Neural progenitor cell (in vitro differentiated cells): ENCODE data around the gene SLITRK6. TPM values are rescaled to one million over a fixed set of nuclear protein-coding genes. Genes with fewer than 3 reads are reported as not detected.
A peak's percentile ranks its signal among the peaks of the same experiment; 100 is the strongest.

Experiments
- DNase-seq: peaks from one replicate; pipeline ENCODE4 v3.0.0-alpha.2; 2016; ENCODE audit warnings: low spot score
- H2AFZ ChIP-seq: fragments of 200-600 bp; sonication (generic); replicated peaks from 2 replicates; pipeline ENCODE4 v1.6.1; 2016; ENCODE audit warnings: antibody characterized with exemption
- H3F3A ChIP-seq: fragments of 200-600 bp; sonication (generic); 2 replicates; pipeline ENCODE4 v1.6.1; 2016; ENCODE audit warnings: antibody characterized with exemption, low read depth
- H3K27ac ChIP-seq: fragments of 200-600 bp; sonication (generic); 2 replicates; pipeline ENCODE4 v1.5.1; 2016; ENCODE audit warnings: mild to moderate bottlenecking
- H3K27me3 ChIP-seq: fragments of 200-600 bp; sonication (generic); 2 replicates; pipeline ENCODE4 v1.6.1; 2016; ENCODE audit warnings: mild to moderate bottlenecking, moderate library complexity
- H3K36me3 ChIP-seq: fragments of 200-600 bp; sonication (generic); 2 replicates; pipeline ENCODE4 v1.5.1; 2016
- H3K4me1 ChIP-seq: fragments of 200-600 bp; sonication (generic); 2 replicates; pipeline ENCODE4 v1.6.1; 2016; ENCODE audit warnings: mixed run types
- H3K4me2 ChIP-seq: fragments of 200-600 bp; sonication (generic); 2 replicates; pipeline ENCODE4 v1.6.1; 2016
- H3K4me3 ChIP-seq: fragments of 200-600 bp; sonication (generic); 2 replicates; pipeline ENCODE4 v1.5.1; 2016
- H3K79me2 ChIP-seq: fragments of 200-600 bp; sonication (generic); 2 replicates; pipeline ENCODE4 v1.6.1; 2016; ENCODE audit warnings: low read depth
- H3K9ac ChIP-seq: fragments of 200-600 bp; sonication (generic); 2 replicates; pipeline ENCODE4 v1.6.1; 2016
- H3K9me3 ChIP-seq: fragments of 200-600 bp; sonication (generic); 2 replicates; pipeline ENCODE4 v1.5.1; 2016; ENCODE audit warnings: low read depth
- H4K20me1 ChIP-seq: fragments of 200-600 bp; sonication (generic); 2 replicates; pipeline ENCODE4 v1.6.1; 2016; ENCODE audit warnings: low read depth
- H3K27ac Mint-ChIP-seq: 3 replicates; pipeline ENCODE4 v1.8.0; 2021; ENCODE audit warnings: mixed read lengths
- H3K27me3 Mint-ChIP-seq: 2 replicates; pipeline ENCODE4 v1.8.0; 2022; ENCODE audit warnings: low read depth, mild to moderate bottlenecking, inconsistent platforms, moderate library complexity, mixed read lengths; ENCODE audit not compliant: insufficient read depth
- H3K36me3 Mint-ChIP-seq: 3 replicates; pipeline ENCODE4 v1.8.0; 2021; ENCODE audit warnings: mixed read lengths
- H3K4me1 Mint-ChIP-seq: 3 replicates; pipeline ENCODE4 v1.8.0; 2021; ENCODE audit warnings: mixed read lengths
- H3K4me3 Mint-ChIP-seq: 3 replicates; pipeline ENCODE4 v1.8.0; 2021; ENCODE audit warnings: mild to moderate bottlenecking, moderate library complexity, mixed read lengths
- H3K9me3 Mint-ChIP-seq: 3 replicates; pipeline ENCODE4 v1.8.0; 2020; ENCODE audit warnings: mixed read lengths
- CTCF ChIP-seq: fragments of 200-600 bp; sonication (generic); IDR thresholded peaks from 2 replicates; pipeline ENCODE4 v1.5.1; 2017; ENCODE audit warnings: antibody characterized with exemption, mild to moderate bottlenecking
- EZH2 ChIP-seq: fragments of 200-600 bp; sonication (generic); IDR thresholded peaks from 2 replicates; pipeline ENCODE4 v1.6.1; 2017; ENCODE audit warnings: antibody characterized with exemption, mild to moderate bottlenecking, moderate library complexity
- EZH2phosphoT487 ChIP-seq: fragments of 200-600 bp; sonication (generic); IDR thresholded peaks from 2 replicates; pipeline ENCODE4 v1.6.1; 2017; ENCODE audit warnings: antibody characterized with exemption
- total RNA-seq: library from RNA; depleted of rRNA; stranded (reverse); fragments of >200 nt; gene quantifications from 2 replicates; pipeline ENCODE4 v1.2.3, GENCODE V29; 2015; ENCODE audit warnings: low replicate concordance

The SLITRK6 gene
- total RNA-seq, 1 donor from 2014 or later = 0.75 TPM

GRCh38 chr13:85833921-85834320 lies 34.7 kb upstream of the SLITRK6 start:
- no peak overlapping the region for H3K27ac ChIP-seq
- H3K27ac Mint-ChIP-seq = no peak overlapping the region

GRCh38 chr13:85828094-85828684 lies 29.0 kb upstream of the SLITRK6 start:
- TF ChIP-seq EZH2phosphoT487 = no peak
- TF ChIP-seq CTCF = peak; percentile 67
- Histone ChIP-seq H3K9me3 (no peaks in the 10 kb centered on the region), H3K4me2 (no peak overlapping the region), H3K36me3 (no peaks in the 10 kb centered on the region), H4K20me1 (no peaks in the 10 kb centered on the region), H3K27ac (no peak overlapping the region), H3K27me3 (no peaks in the 10 kb centered on the region), H3K4me1 (no peaks in the 10 kb centered on the region), H3F3A (no peaks in the 10 kb centered on the region), H3K9ac (no peak overlapping the region), H2AFZ (no peak overlapping the region), H3K79me2 (no peaks in the 10 kb centered on the region), H3K4me3 (no peak overlapping the region)
- Mint-ChIP-seq H3K9me3 (no peaks in the 10 kb centered on the region), H3K4me1 (no peaks in the 10 kb centered on the region), H3K36me3 (no peaks in the 10 kb centered on the region), H3K27me3 (no peaks in the 10 kb centered on the region), H3K27ac (no peak overlapping the region), H3K4me3 (no peak overlapping the region)
- DNase-seq = peak; percentile 29

More at GRCh38 chr13:85833921-85834320, 34.7 kb upstream of the SLITRK6 start:
- Histone ChIP-seq H3F3A (no peaks in the 10 kb centered on the region), H3K36me3 (no peaks in the 10 kb centered on the region), H3K4me1 (no peaks in the 10 kb centered on the region), H3K27me3 (no peaks in the 10 kb centered on the region), H3K9me3 (no peaks in the 10 kb centered on the region), H3K79me2 (no peaks in the 10 kb centered on the region), H3K4me3 (no peak overlapping the region), H3K4me2 (no peak overlapping the region), H2AFZ (no peak overlapping the region), H3K9ac (no peak overlapping the region), H4K20me1 (no peaks in the 10 kb centered on the region)
- Mint-ChIP-seq H3K4me1 (no peaks in the 10 kb centered on the region), H3K36me3 (no peaks in the 10 kb centered on the region), H3K9me3 (no peaks in the 10 kb centered on the region), H3K27me3 (no peaks in the 10 kb centered on the region), H3K4me3 (no peak overlapping the region)
- no peak for TF ChIP-seq EZH2
- TF ChIP-seq CTCF = no peak
- TF ChIP-seq EZH2phosphoT487 = no peak
- DNase-seq = no peak

- DNase-seq = no peak
- H4K20me1 ChIP-seq = no peaks in the 10 kb centered on the region
- Mint-ChIP-seq H3K9me3 (no peaks in the 10 kb centered on the region), H3K27me3 (no peaks in the 10 kb centered on the region), H3K4me1 (no peaks in the 10 kb centered on the region), H3K4me3 (no peak overlapping the region), H3K27ac (no peak overlapping the region), H3K36me3 (no peaks in the 10 kb centered on the region)
- no peak overlapping the region for H3K4me2 ChIP-seq
- H3K9me3 ChIP-seq = no peaks in the 10 kb centered on the region
- H3F3A ChIP-seq = no peaks in the 10 kb centered on the region
- H3K9ac ChIP-seq = no peak overlapping the region
- no peaks in the 10 kb centered on the region for H3K36me3 ChIP-seq
- TF ChIP-seq CTCF = no peak
- TF ChIP-seq EZH2phosphoT487 = no peak
- no peak for TF ChIP-seq EZH2
- H3K27ac ChIP-seq = no peak overlapping the region
- no peaks in the 10 kb centered on the region for H3K79me2 ChIP-seq
- no peaks in the 10 kb centered on the region for H3K4me1 ChIP-seq
- H3K4me3 ChIP-seq = no peak overlapping the region
- no peaks in the 10 kb centered on the region for H3K27me3 ChIP-seq
- H2AFZ ChIP-seq = no peak overlapping the region
These were observed 26.2 kb upstream of the SLITRK6 start for GRCh38 chr13:85825454-85825853.
